GM19043 (cell line): ENCODE measurements around the gene BANF2.
A peak's percentile ranks its signal among the peaks of the same experiment; 100 is the strongest.
"Not testable (repeated sequence)": the region's sequence is repeated elsewhere in the genome, so short reads cannot be mapped to it uniquely, and the experiment has no call there.

Source experiments
- ATAC-seq: cut with Tn5 transposase; IDR thresholded peaks from one replicate; pipeline ENCODE4 v1.9.1; 2021; ENCODE audit warnings: low read depth; ENCODE audit not compliant: unreplicated experiment

Gene BANF2

GRCh38 chr20:17682103-17682888 is 17.5 kb upstream of the BANF2 start, which contains the start of gene RRBP1:
Gene RRBP1, minus strand, starts transcription at chr20:17682242. Its CDS starts 21,735 bp downstream, at chr20:17660507.
- ATAC-seq: peak; percentile 83

- ATAC-seq: no peak
These were observed 16.9 kb upstream of the BANF2 start for GRCh38 chr20:17682889-17683198.

GRCh38 chr20:17683218-17684076 is 16.3 kb upstream of the BANF2 start:
- ATAC-seq: no peak

GRCh38 chr20:17684077-17684888 is 15.5 kb upstream of the BANF2 start:
- ATAC-seq: no peak

- no peak for ATAC-seq
These were observed 14.6 kb upstream of the BANF2 start for GRCh38 chr20:17685168-17685567.

- ATAC-seq: no peak
These were observed 12.0 kb upstream of the BANF2 start for GRCh38 chr20:17687800-17688199.

- ATAC-seq: no peak
These were observed 10.8 kb upstream of the BANF2 start for GRCh38 chr20:17688965-17689364.

- ATAC-seq: no peak
These were observed 9.6 kb upstream of the BANF2 start for GRCh38 chr20:17690144-17690543.

GRCh38 chr20:17691758-17692157 is 8.0 kb upstream of the BANF2 start:
- ATAC-seq: no peak

GRCh38 chr20:17693444-17694001 is 6.2 kb upstream of the BANF2 start:
- ATAC-seq: no peak

- no peak for ATAC-seq
These were observed 5.0 kb upstream of the BANF2 start for GRCh38 chr20:17694767-17695166.

- ATAC-seq: no peak
These were observed 3.5 kb upstream of the BANF2 start for GRCh38 chr20:17696287-17696686.

GRCh38 chr20:17697171-17697570 is 2.6 kb upstream of the BANF2 start:
- ATAC-seq: no peak

GRCh38 chr20:17698384-17698783 is 1.4 kb upstream of the BANF2 start:
- no peak for ATAC-seq

- no peak for ATAC-seq
These were observed 871 bp downstream of the BANF2 start for GRCh38 chr20:17700637-17701036.

GRCh38 chr20:17701826-17702225 is 2.1 kb downstream of the BANF2 start:
- no peak for ATAC-seq

- ATAC-seq: no peak
These were observed 5.0 kb downstream of the BANF2 start for GRCh38 chr20:17704589-17705317.

- no peak for ATAC-seq
These were observed 6.2 kb downstream of the BANF2 start for GRCh38 chr20:17705916-17706315.

- ATAC-seq: no peak
These were observed 6.9 kb downstream of the BANF2 start for GRCh38 chr20:17706632-17707031.

GRCh38 chr20:17707951-17708350 is 8.2 kb downstream of the BANF2 start:
- ATAC-seq: not testable (repeated sequence)
